DOHH2 (cell line): ENCODE measurements around the gene TRIM66.

Experiments used
- H3F3A ChIP-seq: fragments of 200-600 bp; sonication (generic), shearing (Covaris generic); 2 replicates; pipeline ENCODE4 v1.6.0; 2016; ENCODE audit warnings: antibody characterized with exemption, mild to moderate bottlenecking; ENCODE audit not compliant: control insufficient read depth, insufficient read depth
- H3K27ac ChIP-seq: fragments of 200-600 bp; sonication (generic); 2 replicates; pipeline ENCODE4 v1.5.1; 2014; ENCODE audit warnings: low read depth, mild to moderate bottlenecking, low read length, moderate library complexity
- H3K27me3 ChIP-seq: fragments of 200-600 bp; sonication (generic); 2 replicates; pipeline ENCODE4 v1.6.1; 2014; ENCODE audit warnings: mild to moderate bottlenecking, low read length, mixed read lengths; ENCODE audit not compliant: control insufficient read depth
- H3K36me3 ChIP-seq: fragments of 200-600 bp; sonication (generic); 2 replicates; pipeline ENCODE4 v1.6.1; 2014; ENCODE audit warnings: mild to moderate bottlenecking, low read length, moderate library complexity, mixed read lengths; ENCODE audit not compliant: control insufficient read depth
- H3K4me1 ChIP-seq: fragments of 200-600 bp; sonication (generic); 2 replicates; pipeline ENCODE4 v1.6.1; 2014; ENCODE audit warnings: mild to moderate bottlenecking, low read length, mixed read lengths; ENCODE audit not compliant: control insufficient read depth
- H3K4me2 ChIP-seq: fragments of 200-600 bp; sonication (generic); 2 replicates; pipeline ENCODE4 v1.6.0; 2014; ENCODE audit warnings: mild to moderate bottlenecking, low read length, moderate library complexity
- H3K4me3 ChIP-seq: fragments of 200-600 bp; sonication (generic); 2 replicates; pipeline ENCODE4 v1.5.1; 2014; ENCODE audit warnings: mild to moderate bottlenecking, low read length, mixed read lengths
- H3K79me2 ChIP-seq: fragments of 200-600 bp; sonication (generic); 2 replicates; pipeline ENCODE4 v1.6.1; 2014; ENCODE audit warnings: mild to moderate bottlenecking, low read length, mixed read lengths; ENCODE audit not compliant: control insufficient read depth
- H3K9me2 ChIP-seq: fragments of 200-600 bp; sonication (generic); replicated peaks from 2 replicates; pipeline ENCODE4 v1.6.1; 2014; ENCODE audit warnings: mild to moderate bottlenecking, low read length, mixed read lengths; ENCODE audit not compliant: control insufficient read depth
- H3K9me3 ChIP-seq: fragments of 200-600 bp; sonication (generic); 2 replicates; pipeline ENCODE4 v1.6.1; 2014; ENCODE audit warnings: antibody characterized with exemption, low read length, mixed read lengths; ENCODE audit not compliant: control insufficient read depth, insufficient read depth
- H4K20me1 ChIP-seq: fragments of 200-600 bp; sonication (generic); 2 replicates; pipeline ENCODE4 v1.6.0; 2014; ENCODE audit warnings: low read depth, mild to moderate bottlenecking, antibody characterized with exemption, low read length, moderate library complexity; ENCODE audit not compliant: control insufficient read depth, insufficient read depth
- CTCF ChIP-seq: fragments of 200-600 bp; sonication (generic); IDR thresholded peaks from one replicate; pipeline ENCODE4 v1.5.1; 2014; ENCODE audit warnings: antibody characterized with exemption, mild to moderate bottlenecking, low read depth, low read length; ENCODE audit not compliant: poor library complexity, severe bottlenecking
- EZH2phosphoT487 ChIP-seq: fragments of 200-600 bp; sonication (generic); IDR thresholded peaks from 2 replicates; pipeline ENCODE4 v1.6.1; 2017; ENCODE audit warnings: borderline replicate concordance, mild to moderate bottlenecking, antibody characterized with exemption, low read length, moderate library complexity, mixed read lengths

The TRIM66 gene

GRCh38 chr11:8641332-8641731 lies 41.1 kb downstream of the TRIM66 start:
- Histone ChIP-seq H3K9me2 (no peaks in the 10 kb centered on the region), H3K27ac (no peak overlapping the region), H4K20me1 (no peaks in the 10 kb centered on the region), H3K4me2 (no peak overlapping the region), H3K4me3 (no peak overlapping the region), H3K79me2 (no peaks in the 10 kb centered on the region), H3K36me3 (peaks cover 49% of the 10 kb centered on the region), H3K4me1 (no peaks in the 10 kb centered on the region), H3F3A (no peaks in the 10 kb centered on the region), H3K9me3 (no peaks in the 10 kb centered on the region), H3K27me3 (no peaks in the 10 kb centered on the region)
- no peak for TF ChIP-seq CTCF
- TF ChIP-seq EZH2phosphoT487 = no peak

GRCh38 chr11:8640267-8640906 lies 42.1 kb downstream of the TRIM66 start:
- no peaks in the 10 kb centered on the region for H3K9me2 ChIP-seq
- no peak overlapping the region for H3K27ac ChIP-seq
- H3K4me3 ChIP-seq = no peak overlapping the region
- H3K4me2 ChIP-seq = no peak overlapping the region
- peaks cover 40% of the 10 kb centered on the region for H3K36me3 ChIP-seq
- no peaks in the 10 kb centered on the region for H3K27me3 ChIP-seq
- H3K4me1 ChIP-seq = no peaks in the 10 kb centered on the region
- H3F3A ChIP-seq = no peaks in the 10 kb centered on the region
- no peaks in the 10 kb centered on the region for H4K20me1 ChIP-seq
- no peak for TF ChIP-seq EZH2phosphoT487
- TF ChIP-seq CTCF = no peak
- no peaks in the 10 kb centered on the region for H3K79me2 ChIP-seq
- no peaks in the 10 kb centered on the region for H3K9me3 ChIP-seq

- Histone ChIP-seq H4K20me1 (no peaks in the 10 kb centered on the region), H3K9me2 (no peaks in the 10 kb centered on the region), H3K4me3 (no peak overlapping the region), H3K9me3 (no peaks in the 10 kb centered on the region), H3K36me3 (peaks cover 37% of the 10 kb centered on the region), H3K79me2 (no peaks in the 10 kb centered on the region), H3F3A (no peaks in the 10 kb centered on the region), H3K4me2 (no peak overlapping the region), H3K27ac (no peak overlapping the region), H3K27me3 (no peaks in the 10 kb centered on the region), H3K4me1 (no peaks in the 10 kb centered on the region)
- TF ChIP-seq CTCF = no peak
- TF ChIP-seq EZH2phosphoT487 = no peak
Observed at GRCh38 chr11:8639655-8640054, 42.8 kb downstream of the TRIM66 start.
